C4-2B (cell line): Measurements from ENCODE around the gene KIAA0930.

Experiments used
- H3K27ac ChIP-seq: fragments of 450-650 bp; 2 replicates; pipeline ENCODE4 v1.5.1; 2017
- CTCF ChIP-seq: fragments of 450-650 bp; conservative IDR thresholded peaks from 2 replicates; pipeline ENCODE4 v1.5.1; 2017; ENCODE audit warnings: mild to moderate bottlenecking
- ZFX ChIP-seq: fragments of 450-650 bp; IDR thresholded peaks from 2 replicates; pipeline ENCODE4 v1.6.1; 2017

Gene KIAA0930

GRCh38 chr22:45248832-45249561, 8.3 kb upstream of the KIAA0930 start:
- H3K27ac ChIP-seq: no peak overlapping the region
- TF ChIP-seq CTCF: no peak
- no peak for TF ChIP-seq ZFX

GRCh38 chr22:45246060-45246985, 5.6 kb upstream of the KIAA0930 start:
- TF ChIP-seq ZFX (no peak), CTCF (no peak)
- H3K27ac ChIP-seq: no peak overlapping the region

GRCh38 chr22:45244916-45245315, 4.2 kb upstream of the KIAA0930 start:
- H3K27ac ChIP-seq: no peak overlapping the region
- TF ChIP-seq ZFX (no peak), CTCF (no peak)

- peak overlapping the region; percentile 10; the same call in 1 of the 2 replicates for H3K27ac ChIP-seq
- TF ChIP-seq CTCF (no peak), ZFX (no peak)
Observed at GRCh38 chr22:45242778-45243191, 2.1 kb upstream of the KIAA0930 start.

GRCh38 chr22:45240104-45240809, 437 bp downstream of the KIAA0930 start:
- H3K27ac ChIP-seq: peak overlapping the region; percentile 89
- TF ChIP-seq ZFX: peak; percentile 36; the same call in 1 of the 2 replicates
- TF ChIP-seq CTCF: no peak

- no peak for TF ChIP-seq ZFX
- no peak for TF ChIP-seq CTCF
- H3K27ac ChIP-seq: peak overlapping the region; percentile 89
Observed at GRCh38 chr22:45239681-45240051, 1.0 kb downstream of the KIAA0930 start.
